ENCODE measurements around the gene HNRNPUL1.

HNRNPUL1 gene

DNA sequence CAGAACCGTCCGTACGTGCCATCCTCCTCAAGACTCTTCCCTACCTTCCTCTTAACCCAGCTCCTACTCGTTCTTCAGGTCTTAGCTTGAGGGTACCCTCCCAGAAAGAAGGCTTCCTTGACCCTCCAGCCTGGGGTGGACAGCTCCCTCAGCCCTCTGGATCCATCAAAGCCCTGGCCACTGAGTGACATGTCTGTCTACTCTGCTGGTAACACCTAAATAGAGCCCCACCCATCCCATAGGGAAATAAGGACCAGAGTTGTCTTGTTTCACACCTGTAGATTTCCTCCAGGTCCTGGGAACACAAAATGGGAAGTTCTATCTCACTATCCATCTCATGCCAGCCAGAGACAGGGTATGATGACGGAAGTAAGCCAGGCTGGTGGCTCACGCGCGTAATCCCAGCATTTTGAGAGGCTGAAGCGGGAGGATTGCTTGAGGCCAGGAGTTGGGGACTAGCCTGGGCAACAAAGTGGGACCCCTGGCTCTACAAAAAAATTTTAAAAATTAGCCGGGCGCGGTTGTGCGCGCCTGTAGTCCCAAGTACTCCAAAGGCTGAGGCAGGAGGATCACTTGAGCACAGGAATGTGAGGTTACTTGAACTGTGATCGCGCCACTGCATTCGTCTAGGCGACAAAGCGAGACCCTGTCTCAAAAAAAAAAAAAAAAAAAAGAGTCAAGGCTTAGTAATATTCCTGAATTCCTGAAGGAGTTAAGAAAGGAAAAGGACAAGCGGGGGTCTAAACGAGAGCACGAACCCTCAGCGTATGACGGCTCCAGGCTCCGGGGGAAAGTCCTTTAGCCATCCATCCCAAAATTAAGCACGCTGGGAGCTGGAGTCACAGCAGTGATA is 45.2 kb downstream of the HNRNPUL1 start:
- DNase-seq, result peak in 1 of 3 experiments; percentile 35

DNA sequence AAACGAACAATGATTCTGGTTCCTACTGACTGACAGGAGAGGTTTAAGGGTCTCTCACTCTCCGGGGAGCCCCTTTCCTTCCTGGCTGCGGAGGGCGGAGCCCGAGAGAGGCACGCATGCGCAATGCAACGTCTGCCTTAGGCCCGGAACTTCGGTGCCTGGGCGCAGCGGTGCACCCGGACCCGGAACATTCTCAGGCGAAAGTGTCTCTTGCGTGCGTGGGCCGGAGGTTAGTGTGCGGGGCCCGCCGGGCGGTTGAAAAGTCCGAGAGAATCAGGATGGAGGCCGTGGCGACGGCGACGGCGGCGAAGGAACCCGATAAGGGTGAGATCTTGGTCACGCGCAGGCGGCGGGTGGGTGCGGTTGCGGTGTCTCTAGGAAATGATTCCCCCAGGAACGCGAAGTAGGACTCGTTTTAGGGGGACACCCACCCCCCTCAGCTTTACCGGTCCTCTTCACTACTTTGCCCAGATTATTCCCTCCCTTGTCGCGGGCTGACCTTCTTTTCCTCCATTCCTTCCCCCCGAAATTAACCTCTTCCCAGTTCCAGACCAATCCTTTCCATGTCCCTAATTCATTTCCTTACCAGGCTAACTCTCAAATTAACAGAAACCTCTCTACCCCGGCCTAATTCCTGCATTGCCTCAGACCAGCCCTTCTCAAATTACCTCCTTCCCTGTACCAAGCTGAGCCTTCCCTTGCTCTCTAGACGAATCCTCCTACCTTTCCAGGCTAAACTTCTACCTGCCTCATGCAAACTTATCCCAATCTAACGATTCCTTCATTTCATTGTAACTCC is 46.1 kb downstream of the HNRNPUL1 start, which contains the start of gene CCDC97:
Gene CCDC97, plus strand, starts transcription at position 140 of the 799 bp plus-strand sequence. Its CDS starts 139 bp downstream, at position 279.
- DNase-seq, result peak; percentile 89 to 93 (median 92)

DNA sequence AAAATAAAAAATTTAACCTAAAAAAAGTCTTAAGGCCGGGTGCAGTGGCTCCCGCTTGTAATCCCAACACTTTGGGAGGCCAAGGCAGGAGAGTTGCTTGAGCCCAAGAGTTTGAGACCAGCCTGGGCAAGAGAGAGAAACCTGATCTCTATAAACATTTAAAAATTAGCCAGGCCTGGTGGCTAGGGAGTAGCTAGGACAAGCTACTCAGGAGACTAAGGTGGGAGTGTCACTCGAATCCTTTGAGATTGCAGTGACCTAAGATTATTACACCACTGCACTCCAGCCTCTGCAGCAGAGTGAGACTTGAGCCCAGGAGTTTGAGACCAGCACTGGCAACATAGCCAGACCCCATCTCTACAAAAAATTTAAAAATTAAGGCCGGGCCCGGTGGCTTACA is 46.9 kb downstream of the HNRNPUL1 start:
- DNase-seq, result no peak

- DNase-seq, result no peak
These were observed 47.4 kb downstream of the HNRNPUL1 start for GRCh38 chr19:41311613-41312012.

DNA sequence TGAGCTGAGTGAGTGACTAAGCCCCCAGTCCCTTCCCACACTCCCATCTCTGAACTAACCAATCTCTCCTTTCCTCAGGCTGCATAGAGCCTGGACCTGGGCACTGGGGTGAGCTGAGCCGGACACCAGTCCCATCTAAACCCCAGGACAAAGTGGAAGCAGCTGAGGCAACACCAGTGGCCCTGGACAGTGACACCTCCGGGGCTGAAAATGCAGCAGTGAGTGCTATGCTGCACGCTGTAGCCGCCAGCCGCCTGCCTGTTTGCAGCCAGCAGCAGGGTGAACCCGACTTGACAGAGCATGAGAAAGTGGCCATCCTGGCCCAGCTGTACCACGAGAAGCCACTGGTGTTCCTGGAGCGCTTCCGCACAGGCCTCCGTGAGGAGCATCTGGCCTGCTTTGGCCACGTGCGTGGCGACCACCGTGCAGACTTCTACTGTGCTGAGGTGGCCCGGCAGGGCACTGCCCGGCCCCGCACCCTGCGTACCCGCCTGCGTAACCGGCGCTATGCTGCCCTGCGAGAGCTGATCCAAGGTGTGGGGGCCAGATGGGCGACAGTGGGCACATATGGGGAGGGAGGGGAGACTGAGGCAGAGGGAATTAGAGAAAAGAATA is 52.2 kb downstream of the HNRNPUL1 start:
- DNase-seq, result no peak

GRCh38 chr19:41318696-41319499 is 54.7 kb downstream of the HNRNPUL1 start:
- no peak for DNase-seq

GRCh38 chr19:41319500-41320184 is 55.5 kb downstream of the HNRNPUL1 start:
- no peak for DNase-seq

GRCh38 chr19:41320185-41320518 is 56.0 kb downstream of the HNRNPUL1 start:
- DNase-seq, result no peak

- DNase-seq, result no peak
These were observed 56.4 kb downstream of the HNRNPUL1 start for GRCh38 chr19:41320568-41320967.

GRCh38 chr19:41321204-41321599 is 57.0 kb downstream of the HNRNPUL1 start:
- no peak for DNase-seq

DNA sequence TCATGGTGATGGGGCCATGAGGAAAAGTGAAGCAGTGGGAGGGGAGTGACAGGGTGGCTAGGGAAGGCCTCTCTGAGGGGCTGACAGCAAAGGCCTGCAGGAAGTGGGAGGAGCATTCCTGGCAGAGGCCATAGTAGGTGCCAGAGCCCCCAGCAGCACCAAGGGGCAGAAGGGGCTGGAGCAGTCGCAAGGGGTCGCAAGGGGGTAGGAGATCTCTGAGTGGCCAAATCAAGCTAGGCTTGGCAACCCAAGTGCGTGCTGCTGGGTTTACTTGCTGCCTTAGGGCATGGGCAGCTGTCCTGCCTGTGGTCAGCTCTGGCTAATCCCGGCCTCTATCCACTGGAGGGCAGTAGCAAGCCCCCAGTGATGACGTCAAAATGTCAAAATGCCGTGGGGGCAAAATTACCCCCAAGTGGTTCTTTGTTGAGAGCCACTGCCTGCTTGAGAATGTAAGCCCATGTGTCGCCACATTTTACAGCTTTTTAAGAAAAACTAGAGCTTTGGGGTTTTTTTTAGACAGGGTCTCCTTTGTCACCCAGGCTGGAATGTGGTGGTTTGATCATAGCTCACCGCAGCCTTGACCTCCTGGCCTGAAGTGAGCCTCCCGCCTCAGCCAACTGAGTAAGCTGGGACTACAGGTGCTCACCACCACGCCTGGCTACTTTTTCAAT is 57.6 kb downstream of the HNRNPUL1 start:
- peak; percentile 11 to 38 (median 16) for DNase-seq

DNA sequence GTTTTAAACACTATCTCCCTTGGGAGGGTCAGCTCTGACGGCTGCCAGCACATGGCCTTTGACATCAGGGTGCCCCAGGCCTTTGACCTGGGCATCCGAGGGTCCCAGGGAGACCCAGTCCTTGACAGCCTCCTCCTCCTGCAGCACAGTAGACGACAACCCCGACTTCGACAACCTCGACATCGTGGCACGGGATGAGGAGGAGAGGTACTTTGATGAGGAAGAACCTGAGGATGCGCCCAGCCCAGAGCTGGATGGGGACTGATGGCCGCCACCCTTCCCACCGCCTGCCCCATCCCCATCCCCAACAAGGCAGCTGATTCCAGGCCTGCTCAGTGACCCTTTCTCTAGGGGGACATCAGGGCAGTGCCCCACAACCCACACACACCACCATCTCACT is 58.3 kb downstream of the HNRNPUL1 start:
- no peak for DNase-seq

- DNase-seq, result no peak
These were observed 58.9 kb downstream of the HNRNPUL1 start for GRCh38 chr19:41323023-41323422.

DNA sequence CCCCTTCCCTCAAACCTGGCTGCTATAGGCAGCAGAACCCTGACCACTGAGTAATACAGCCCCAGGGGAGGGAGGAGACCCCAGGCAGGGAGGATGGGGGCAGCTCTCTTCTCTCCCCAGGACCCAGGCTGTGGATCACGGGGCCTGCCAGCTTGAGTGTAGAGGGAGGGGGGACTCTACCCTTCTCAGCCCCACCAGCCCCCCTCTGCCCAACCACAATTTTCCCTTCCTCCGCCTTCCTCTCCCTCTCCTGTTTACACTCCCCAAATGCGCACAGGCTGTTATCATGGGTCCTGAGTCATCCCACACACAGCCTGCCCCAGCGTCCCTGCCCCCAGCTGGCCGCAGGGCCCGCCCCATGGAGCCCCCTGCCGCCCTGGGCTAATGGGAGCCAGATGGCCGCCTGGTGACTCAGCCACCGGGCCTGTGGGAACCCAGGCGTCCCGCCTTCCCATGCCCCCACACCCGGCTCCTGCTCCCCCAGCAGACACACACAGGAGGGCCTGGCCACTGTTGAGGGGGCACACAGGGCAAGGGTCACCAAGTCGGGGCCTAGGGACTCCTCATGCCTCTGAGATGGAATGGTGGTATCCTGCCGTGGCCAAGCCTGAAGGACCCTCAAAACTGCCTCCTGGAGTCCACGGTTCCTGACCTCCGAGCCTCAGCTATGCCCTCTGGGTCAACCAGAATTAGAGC is 59.4 kb downstream of the HNRNPUL1 start:
- no peak for DNase-seq

DNA sequence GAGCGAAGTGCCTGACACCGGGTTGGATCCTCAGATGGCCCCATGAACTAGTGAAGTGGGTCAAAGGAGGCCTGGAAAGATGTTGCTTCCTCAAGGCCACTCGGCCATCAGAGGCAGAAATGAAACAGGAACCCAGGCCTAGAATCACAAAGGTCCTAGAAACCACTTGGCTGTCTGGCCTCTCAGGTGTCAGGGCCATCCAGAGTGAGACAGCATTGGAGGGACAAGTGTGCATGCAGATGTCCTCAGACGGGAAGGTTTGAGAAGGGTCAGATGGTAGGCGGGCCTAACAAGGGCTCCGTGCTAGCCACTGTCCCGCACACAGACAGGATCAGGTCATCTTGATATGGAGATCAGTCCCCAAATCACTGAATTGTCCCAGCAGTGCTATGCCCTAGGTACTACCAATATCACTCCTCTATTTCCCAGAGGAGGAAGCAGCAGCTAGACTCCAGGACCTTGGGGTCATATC is 60.1 kb downstream of the HNRNPUL1 start:
- no peak for DNase-seq

DNA sequence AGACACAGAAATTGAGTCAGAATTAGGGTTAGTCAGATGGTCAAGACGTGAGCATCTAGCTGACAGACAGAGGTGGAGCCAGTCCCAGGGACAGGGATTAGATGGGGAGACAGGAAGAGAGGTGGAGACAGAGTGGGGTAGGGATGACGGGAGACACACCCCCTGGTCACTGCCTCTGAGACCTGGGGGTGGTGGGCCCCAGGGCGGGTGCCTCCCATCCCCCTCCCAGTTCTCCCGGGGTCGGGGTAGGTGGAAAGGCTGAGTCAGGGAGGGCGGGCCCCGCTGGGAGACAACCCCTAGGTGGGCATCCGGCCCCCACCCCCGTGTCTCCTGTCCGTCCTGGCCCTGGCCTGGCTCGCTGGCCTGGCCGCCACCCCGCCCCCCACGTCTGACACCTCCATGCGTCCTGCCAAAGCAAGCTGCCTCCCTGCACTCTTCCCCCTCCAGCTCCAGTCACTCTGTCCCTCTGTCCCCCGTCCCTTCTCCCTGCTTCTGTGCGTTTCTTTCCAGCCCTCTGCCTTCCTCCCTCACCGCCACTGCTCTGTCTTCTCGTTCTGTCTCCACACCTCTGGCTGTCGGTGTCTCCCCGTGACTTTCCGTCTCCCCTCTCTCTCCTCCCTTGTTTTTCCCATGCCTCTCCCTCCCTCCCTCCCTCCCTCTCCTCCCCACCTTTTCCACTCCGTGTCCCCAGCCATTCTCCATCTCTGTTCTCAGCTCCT is 60.9 kb downstream of the HNRNPUL1 start:
- DNase-seq, result peak in 2 of 3 experiments; percentile 50

GRCh38 chr19:41325640-41325946 is 61.4 kb downstream of the HNRNPUL1 start:
- no peak for DNase-seq

- DNase-seq, result peak in 2 of 3 experiments; percentile 51 to 62
These were observed 62.0 kb downstream of the HNRNPUL1 start for GRCh38 chr19:41325947-41326706.

GRCh38 chr19:41327076-41327575 is 63.0 kb downstream of the HNRNPUL1 start:
- no peak for DNase-seq

Measured in NCI-H1417 (cell line).